K562 (cell line): ENCODE results near the gene FMN2. TPM values are rescaled to one million over a fixed set of nuclear protein-coding genes. Genes with fewer than 3 reads are reported as not detected.

ENCODE experiments used
- ATAC-seq: fragments of 200-7000 bp; cut with Tn5 transposase; 3 replicates; pipeline ENCODE4 v1.9.1; 2020; ENCODE audit warnings: moderate library complexity
- BruUV-seq: library from RNA; stranded (reverse); fragments of 400-500 nt; replicated peaks from 2 replicates; lab custom pipeline; 2021; lab: Mats Ljungman, UMichigan
- CTCF ChIA-PET: fragments of 300-600 bp; formaldehyde crosslinking; extraction: SDS; loops from one replicate; lab custom pipeline; 2021; ENCODE audit warnings: low intra/inter-chr PET ratio; lab: Yijun Ruan, JAX
- POLR2A ChIA-PET: fragments of 300-600, 350-650 bp; sonication (Branson Sonifier 250); formaldehyde crosslinking; extraction: SDS; loops from one replicate; lab custom pipeline; 2021; ENCODE audit warnings: antibody characterized with exemption, inconsistent platforms; lab: Yijun Ruan, JAX
- DNase-seq, 4 experiments: peaks; one replicate each; pipeline versions ENCODE4 v3.0.0 to v3.0.0-alpha.2; 2011 to 2018; ENCODE audit warnings: low spot score in 3 of 4, mixed read lengths in 3 of 4; ENCODE audit errors: extremely low read depth in 1 of 4
- FAIRE-seq: peaks from 2 replicates; lab custom pipeline; 2011; peaks lifted over from hg19 to GRCh38; lab: Jason Lieb, UNC
- H2AFZ ChIP-seq: 2 replicates; pipeline ENCODE4 v1.6.0; 2011; ENCODE audit warnings: low read depth, low read length, control low read depth, inconsistent platforms
- H3K27ac ChIP-seq: fragments of 200-600 bp; 3 replicates; pipeline ENCODE4 v1.8.0; 2011; ENCODE audit warnings: low read depth, mild to moderate bottlenecking, control low read depth, inconsistent platforms, low read length, moderate library complexity, mixed read lengths; ENCODE audit errors: extremely low read depth
- H3K27me3 ChIP-seq, 2 experiments: fragments of 300-600 bp in 1 of 2; 2 replicates in 1 of 2; 3 replicates in 1 of 2; pipeline versions ENCODE4 v1.6.0 to v1.8.0; 2011; ENCODE audit warnings: inconsistent platforms in 2 of 2, low read length in 2 of 2, mild to moderate bottlenecking in 1 of 2, mixed read lengths in 1 of 2, moderate library complexity in 1 of 2; ENCODE audit not compliant: control insufficient read depth in 2 of 2, insufficient read depth in 2 of 2
- H3K36me3 ChIP-seq: fragments of 300-600 bp; 3 replicates; pipeline ENCODE4 v1.8.0; 2011; ENCODE audit warnings: mild to moderate bottlenecking, low read length, inconsistent platforms; ENCODE audit not compliant: control insufficient read depth, insufficient read depth
- H3K4me1 ChIP-seq, 2 experiments: fragments of 200-600 bp in 1 of 2; replicated peaks in 1 of 2; 2 replicates in 1 of 2; 3 replicates in 1 of 2; pipeline versions ENCODE4 v1.5.1 to v1.8.0; 2011; ENCODE audit warnings: inconsistent platforms in 2 of 2, low read length in 2 of 2, mild to moderate bottlenecking in 1 of 2, mixed read lengths in 1 of 2, moderate library complexity in 1 of 2; ENCODE audit not compliant: control insufficient read depth in 2 of 2, insufficient read depth in 2 of 2
- H3K4me2 ChIP-seq: 2 replicates; pipeline ENCODE4 v1.6.1; 2011; ENCODE audit warnings: low read length, control low read depth, inconsistent platforms, mixed read lengths; ENCODE audit not compliant: insufficient read depth
- H3K4me3 ChIP-seq: fragments of 200-600 bp; sonication (generic), shearing (Covaris generic); 2 replicates; pipeline ENCODE4 v1.5.1; 2016; ENCODE audit warnings: control low read depth, inconsistent platforms
- H3K79me2 ChIP-seq: fragments of 200-600 bp; 3 replicates; pipeline ENCODE4 v1.8.0; 2011; ENCODE audit warnings: low read length, inconsistent platforms; ENCODE audit not compliant: control insufficient read depth, insufficient read depth
- H3K9ac ChIP-seq, 2 experiments: 2 replicates each; pipeline versions ENCODE4 v1.6.0 to v1.6.1; 2011; ENCODE audit warnings: low read depth in 2 of 2, low read length in 2 of 2, control low read depth in 1 of 2, inconsistent platforms in 1 of 2, mild to moderate bottlenecking in 1 of 2, mixed read lengths in 1 of 2; ENCODE audit not compliant: insufficient read depth in 1 of 2
- H3K9me1 ChIP-seq: one replicate; pipeline ENCODE4 v1.6.0; 2011; ENCODE audit warnings: inconsistent platforms, mild to moderate bottlenecking, low read length, moderate library complexity; ENCODE audit not compliant: control insufficient read depth, insufficient read depth
- H3K9me3 ChIP-seq: replicated peaks from 2 replicates; pipeline ENCODE4 v1.5.1; 2011; ENCODE audit warnings: low read depth, low read length, inconsistent platforms; ENCODE audit not compliant: control insufficient read depth, insufficient read depth
- H4K20me1 ChIP-seq: replicated peaks from 2 replicates; pipeline ENCODE4 v1.6.1; 2011; ENCODE audit warnings: low read length, inconsistent platforms, mixed read lengths; ENCODE audit not compliant: control insufficient read depth, insufficient read depth
- CEBPG ChIP-seq, 3 experiments: fragments of 200-800 bp in 1 of 3; sonication (Bioruptor generic) in 1 of 3; sonication (generic) in 1 of 3; formaldehyde crosslinking in 1 of 3; IDR thresholded peaks in 2 of 3; conservative IDR thresholded peaks in 1 of 3; 2 replicates each; pipeline versions ENCODE4 v1.6.1 to v1.8.0; 2016 to 2022; ENCODE audit warnings: missing compliant biosample characterization in 2 of 3, missing genetic modification characterization in 2 of 3, mild to moderate bottlenecking in 1 of 3, missing genetic modification reagents in 1 of 3
- CTBP1 ChIP-seq: fragments of 450-650 bp; IDR thresholded peaks from 2 replicates; pipeline ENCODE4 v1.6.1; 2016; ENCODE audit warnings: borderline replicate concordance
- ERF ChIP-seq: fragments of 450-650 bp; formaldehyde crosslinking; IDR thresholded peaks from 2 replicates; pipeline ENCODE4 v1.4.0; 2020; ENCODE audit warnings: mild to moderate bottlenecking, mixed read lengths
- HMG20A ChIP-seq: fragments of 450-650 bp; formaldehyde crosslinking; conservative IDR thresholded peaks from 2 replicates; pipeline ENCODE4 v1.4.0; 2020; ENCODE audit warnings: mild to moderate bottlenecking, mixed read lengths
- MCM3 ChIP-seq: fragments of 450-650 bp; IDR thresholded peaks from 2 replicates; pipeline ENCODE4 v1.6.1; 2016
- NFIX ChIP-seq: fragments of 250-450 bp; sonication (Bioruptor Pico); IDR thresholded peaks from 2 replicates; pipeline ENCODE4 v1.4.0; 2020; ENCODE audit warnings: low read depth, mild to moderate bottlenecking, moderate library complexity
- WGBS: fragments of 100-300 bp; shearing (Covaris generic); methylation state at CpG from one replicate; pipeline ENCODE4 v1.1.6; 2016; ENCODE audit warnings: low coverage, mixed read lengths; ENCODE audit not compliant: insufficient coverage; ENCODE audit errors: missing lambda C conversion rate; 5-methylcytosine and 5-hydroxymethylcytosine counted together
- in situ Hi-C: fragments of 300-500 bp; cut with MboI; formaldehyde crosslinking; loops from 4 replicates; pipeline ENCODE4 v1.15.0; 2018; ENCODE audit warnings: inconsistent platforms, mixed read lengths
- intact Hi-C: fragments of 100-400 bp; cut with micrococcal nuclease; formaldehyde crosslinking; loops from 2 replicates; pipeline ENCODE4 v1.14.2; 2022
- polyA plus RNA-seq, 8 experiments: library from polyadenylated mRNA; depleted of rRNA in 4 of 8; stranded (reverse) in 5 of 8; unstranded in 3 of 8; fragments of >200 nt; fragmentation: Nextera tagmentation in 2 of 8; fragmentation: Illumina TruSeq in 1 of 8; extraction: Ambion mirVana in 2 of 8; extraction: Trizol in 1 of 8; gene quantifications; 2 replicates each; pipeline versions ENCODE4 v1.2.1 to v1.2.3, GENCODE V29; 2011 to 2014; ENCODE audit warnings: inconsistent platforms in 1 of 8, missing spikeins in 1 of 8
- total RNA-seq, 7 experiments: library from RNA; depleted of rRNA in 6 of 7; stranded (reverse); fragments of >200 nt in 6 of 7; fragmentation: Illumina TruSeq in 2 of 7; extraction: Trizol in 2 of 7; gene quantifications; 2 replicates each; pipeline versions ENCODE4 v1.2.1 to v1.2.3, GENCODE V29; 2011 to 2021; ENCODE audit warnings: low replicate concordance in 1 of 7
- TF ChIP-seq, protein P1 (sequence below), 3 experiments: fragments of 200-800 bp in 1 of 3; fragments of 250-450 bp in 1 of 3; fragments of 450-650 bp in 1 of 3; sonication (Bioruptor Pico) in 1 of 3; sonication (Bioruptor generic) in 1 of 3; formaldehyde crosslinking in 1 of 3; IDR thresholded peaks; 2 replicates each; pipeline versions ENCODE4 v1.6.1 to v1.8.0; 2016 to 2022; ENCODE audit warnings: mild to moderate bottlenecking in 2 of 3, missing genetic modification characterization in 2 of 3, missing compliant biosample characterization in 1 of 3, moderate library complexity in 1 of 3

Gene FMN2
- total and polyA plus RNA-seq, 9 of the 15 experiments (the other 6 are each of a cell fraction or from before 2014, with no cell fraction given), result 0.15 to 0.45 (median 0.16) TPM; not detected in 3

DNA sequence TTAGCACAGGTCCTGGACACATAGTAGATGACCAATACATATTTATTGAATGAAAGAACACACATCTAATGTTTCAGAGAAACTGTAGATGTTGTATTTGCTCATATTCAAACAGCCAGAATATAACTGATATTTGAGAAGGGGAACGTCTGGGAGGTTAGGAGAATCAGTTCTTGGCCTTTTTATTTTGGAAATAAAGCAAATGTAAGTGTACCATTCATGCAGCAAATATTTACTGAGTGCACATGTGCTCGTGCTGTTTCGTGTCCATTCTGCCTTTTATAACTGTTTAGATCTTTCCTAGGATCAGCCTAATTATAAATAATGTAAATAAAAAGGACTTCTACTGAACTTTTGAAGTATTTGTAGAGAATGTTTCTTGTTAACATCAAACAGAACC lies 416.5 kb downstream of the FMN2 start:
- H3K9ac ChIP-seq, result no peak overlapping the region

More for the DNA sequence above, 416.5 kb downstream of the FMN2 start:
- Histone ChIP-seq H3K27me3 (no peaks in the 10 kb centered on the region), H3K9me1 (no peaks in the 10 kb centered on the region), H3K4me2 (no peak overlapping the region), H2AFZ (no peak overlapping the region), H4K20me1 (no peaks in the 10 kb centered on the region), H3K79me2 (no peaks in the 10 kb centered on the region), H3K27ac (no peak overlapping the region)
- ChIA-PET POLR2A (no interaction called here), CTCF (no interaction called here)
- ATAC-seq, result no peak
- BruUV-seq, result no TSS peak
- WGBS, result 0% methylated on average over 3 of the region's 3 CpGs
- DNase-seq, result no peak
- in situ Hi-C loops (no loop called here), intact Hi-C loops (no loop called here)
- TF ChIP-seq CEBPG (CRISPR knock-in tag; IDR thresholded peaks at IDR 0.05) (no peak), CEBPG (tag; conservative IDR thresholded peaks at IDR 0.05 in 1 of 2, IDR thresholded peaks at IDR 0.05 in 1 of 2) (no peak), ERF (CRISPR knock-in tag) (no peak), NFIX (no peak), HMG20A (no peak), CTBP1 (no peak), MCM3 (no peak)
- TF ChIP-seq, protein P1, sequence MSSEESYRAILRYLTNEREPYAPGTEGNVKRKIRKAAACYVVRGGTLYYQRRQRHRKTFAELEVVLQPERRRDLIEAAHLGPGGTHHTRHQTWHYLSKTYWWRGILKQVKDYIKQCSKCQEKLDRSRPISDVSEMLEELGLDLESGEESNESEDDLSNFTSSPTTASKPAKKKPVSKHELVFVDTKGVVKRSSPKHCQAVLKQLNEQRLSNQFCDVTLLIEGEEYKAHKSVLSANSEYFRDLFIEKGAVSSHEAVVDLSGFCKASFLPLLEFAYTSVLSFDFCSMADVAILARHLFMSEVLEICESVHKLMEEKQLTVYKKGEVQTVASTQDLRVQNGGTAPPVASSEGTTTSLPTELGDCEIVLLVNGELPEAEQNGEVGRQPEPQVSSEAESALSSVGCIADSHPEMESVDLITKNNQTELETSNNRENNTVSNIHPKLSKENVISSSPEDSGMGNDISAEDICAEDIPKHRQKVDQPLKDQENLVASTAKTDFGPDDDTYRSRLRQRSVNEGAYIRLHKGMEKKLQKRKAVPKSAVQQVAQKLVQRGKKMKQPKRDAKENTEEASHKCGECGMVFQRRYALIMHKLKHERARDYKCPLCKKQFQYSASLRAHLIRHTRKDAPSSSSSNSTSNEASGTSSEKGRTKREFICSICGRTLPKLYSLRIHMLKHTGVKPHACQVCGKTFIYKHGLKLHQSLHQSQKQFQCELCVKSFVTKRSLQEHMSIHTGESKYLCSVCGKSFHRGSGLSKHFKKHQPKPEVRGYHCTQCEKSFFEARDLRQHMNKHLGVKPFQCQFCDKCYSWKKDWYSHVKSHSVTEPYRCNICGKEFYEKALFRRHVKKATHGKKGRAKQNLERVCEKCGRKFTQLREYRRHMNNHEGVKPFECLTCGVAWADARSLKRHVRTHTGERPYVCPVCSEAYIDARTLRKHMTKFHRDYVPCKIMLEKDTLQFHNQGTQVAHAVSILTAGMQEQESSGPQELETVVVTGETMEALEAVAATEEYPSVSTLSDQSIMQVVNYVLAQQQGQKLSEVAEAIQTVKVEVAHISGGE (CRISPR knock-in tag; IDR thresholded peaks at IDR 0.05), result no peak
- TF ChIP-seq, all 486 proteins: peak for 0
- FAIRE-seq, result no peak
- H3K36me3 ChIP-seq, result no peaks in the 10 kb centered on the region
- no peak overlapping the region for H3K4me3 ChIP-seq
- no peaks in the 10 kb centered on the region for H3K9me3 ChIP-seq
- H3K4me1 ChIP-seq, result no peaks in the 10 kb centered on the region
